Fibroblast of pulmonary artery (primary cell): ENCODE data around the gene MRPL34.

Source experiments
- DNase-seq: peaks from one replicate; pipeline ENCODE4 v3.0.0-alpha.2; 2010; ENCODE audit warnings: low read depth
- H3K4me3 ChIP-seq: replicated peaks from 2 replicates; pipeline ENCODE4 v1.5.1; 2011; ENCODE audit warnings: low read depth, mild to moderate bottlenecking, control low read depth, low read length, moderate library complexity
- CTCF ChIP-seq: IDR thresholded peaks from 2 replicates; pipeline ENCODE4 v1.5.1; 2011; ENCODE audit warnings: mild to moderate bottlenecking, control low read depth, low read length, inconsistent platforms; ENCODE audit errors: missing control alignments

The MRPL34 gene

GRCh38 chr19:17353386-17353785, 47.7 kb downstream of the MRPL34 start:
- no peak for TF ChIP-seq CTCF
- DNase-seq: no peak
- H3K4me3 ChIP-seq: no peak overlapping the region
